WTC11 (cell line): ENCODE measurements around the gene ZMIZ1. TPM values are rescaled to one million over a fixed set of nuclear protein-coding genes. Genes with fewer than 3 reads are reported as not detected.

ENCODE experiments used
- ATAC-seq: fragments of 200-7000 bp; cut with Tn5 transposase; 2 replicates; pipeline ENCODE4 v1.10.0; 2021; ENCODE audit warnings: mild to moderate bottlenecking, moderate library complexity
- CTCF ChIA-PET: fragments of 300-600 bp; sonication (Branson Sonifier 250); formaldehyde crosslinking; loops from one replicate; lab custom pipeline; 2021; ENCODE audit warnings: antibody characterized with exemption; lab: Charles Lee
- POLR2A ChIA-PET: fragments of 350-600 bp; sonication (Branson Sonifier 250); formaldehyde crosslinking; loops from one replicate; lab custom pipeline; 2021; ENCODE audit warnings: antibody characterized with exemption; lab: Charles Lee
- DNase-seq: peaks from one replicate; pipeline ENCODE4 v3.0.0; 2021; ENCODE audit warnings: low spot score
- H3K27ac Mint-ChIP-seq: 2 replicates; pipeline ENCODE4 v1.8.0; 2021; ENCODE audit warnings: mixed read lengths
- H3K27me3 Mint-ChIP-seq: 2 replicates; pipeline ENCODE4 v1.8.0; 2021; ENCODE audit warnings: low read depth, mild to moderate bottlenecking, moderate library complexity, mixed read lengths
- H3K36me3 Mint-ChIP-seq: 2 replicates; pipeline ENCODE4 v1.8.0; 2021; ENCODE audit warnings: mixed read lengths
- H3K4me1 Mint-ChIP-seq: 2 replicates; pipeline ENCODE4 v1.8.0; 2022; ENCODE audit warnings: mixed read lengths
- H3K4me3 Mint-ChIP-seq: 2 replicates; pipeline ENCODE4 v1.8.0; 2021; ENCODE audit warnings: mild to moderate bottlenecking, moderate library complexity, mixed read lengths
- H3K9me3 Mint-ChIP-seq: 2 replicates; pipeline ENCODE4 v1.8.0; 2021; ENCODE audit warnings: mixed read lengths
- CREM ChIP-seq: sonication (generic); formaldehyde crosslinking; IDR thresholded peaks from 2 replicates; pipeline ENCODE4 v1.8.1; 2022; ENCODE audit warnings: mild to moderate bottlenecking, missing genetic modification reagents, moderate library complexity
- ETV6 ChIP-seq: sonication (generic); formaldehyde crosslinking; IDR thresholded peaks from 2 replicates; pipeline ENCODE4 v1.8.1; 2022; ENCODE audit warnings: mild to moderate bottlenecking, missing genetic modification reagents
- ZNF263 ChIP-seq: sonication (generic); formaldehyde crosslinking; IDR thresholded peaks from 2 replicates; pipeline ENCODE4 v1.8.1; 2022; ENCODE audit warnings: low read depth, mild to moderate bottlenecking, moderate library complexity, missing genetic modification reagents
- total RNA-seq: library from RNA; stranded (reverse); gene quantifications from 3 replicates; pipeline ENCODE4 v1.2.3, GENCODE V29; 2021
- TF ChIP-seq, protein P1 (sequence below): sonication (generic); formaldehyde crosslinking; IDR thresholded peaks from 2 replicates; pipeline ENCODE4 v1.8.1; 2023; ENCODE audit warnings: mild to moderate bottlenecking, moderate library complexity, missing genetic modification reagents
- TF ChIP-seq, protein P2 (sequence below): sonication (generic); formaldehyde crosslinking; IDR thresholded peaks from 2 replicates; pipeline ENCODE4 v1.8.1; 2023; ENCODE audit warnings: mild to moderate bottlenecking, missing genetic modification reagents, moderate library complexity
- TF ChIP-seq, protein P3 (sequence below): fragments of 200-600 bp; IDR thresholded peaks from 2 replicates; pipeline ENCODE4 v1.8.0; 2022; ENCODE audit warnings: antibody characterized with exemption
- TF ChIP-seq, protein P4 (sequence below): sonication (generic); formaldehyde crosslinking; IDR thresholded peaks from 2 replicates; pipeline ENCODE4 v1.8.1; 2023; ENCODE audit warnings: mild to moderate bottlenecking, missing genetic modification reagents
- TF ChIP-seq, protein P5 (sequence below): sonication (generic); formaldehyde crosslinking; IDR thresholded peaks from 2 replicates; pipeline ENCODE4 v1.8.1; 2022; ENCODE audit warnings: low read depth, missing genetic modification reagents, borderline replicate concordance
- TF ChIP-seq, protein P6 (sequence below): sonication (generic); formaldehyde crosslinking; IDR thresholded peaks from 2 replicates; pipeline ENCODE4 v1.8.1; 2022; ENCODE audit warnings: mild to moderate bottlenecking, moderate library complexity, missing genetic modification reagents
- TF ChIP-seq, protein P7 (sequence below): sonication (generic); formaldehyde crosslinking; IDR thresholded peaks from 2 replicates; pipeline ENCODE4 v1.8.0; 2022; ENCODE audit warnings: mild to moderate bottlenecking, missing genetic modification reagents
- TF ChIP-seq, protein P8 (sequence below): fragments of 250-450 bp; sonication (Bioruptor Pico); IDR thresholded peaks from 2 replicates; pipeline ENCODE4 v1.9.0; 2021; ENCODE audit warnings: moderate library complexity, mild to moderate bottlenecking, inconsistent platforms, borderline replicate concordance

Gene ZMIZ1
- total RNA-seq, 1 experiment from 2014 or later: 44.4 TPM

DNA sequence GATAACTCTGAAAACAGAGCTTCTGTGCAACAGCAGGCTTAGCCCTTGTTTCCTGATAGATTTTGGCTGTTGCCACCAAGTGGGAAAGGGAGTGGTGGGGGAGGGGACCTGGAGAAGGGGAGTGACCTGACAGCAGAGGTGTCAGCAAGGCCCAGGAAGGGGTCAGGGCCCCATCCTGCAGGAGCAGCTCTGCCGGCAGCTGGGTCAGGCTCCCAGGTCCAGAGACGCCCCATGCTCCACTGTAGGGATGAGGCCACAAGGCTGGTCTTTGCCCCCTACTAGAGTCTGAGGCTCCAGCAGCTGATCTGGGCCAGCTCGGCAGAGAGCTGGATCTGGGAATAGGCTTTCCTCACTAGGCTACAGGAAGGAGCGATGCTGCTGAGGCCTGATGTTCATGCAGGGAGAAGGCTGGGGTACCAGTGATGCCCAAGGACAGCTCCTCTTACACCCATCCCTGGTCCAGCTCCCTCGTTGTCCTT is 44.0 kb upstream of the ZMIZ1 start:
- POLR2A ChIA-PET: no interaction called here
- no peak overlapping the region for H3K27ac Mint-ChIP-seq
- CTCF ChIA-PET: interaction anchor here (0.8 to 1.4 kb wide), 2 partner anchors 27 to 170 kb away, joined by 3 read pairs; no protein-coding TSS in a partner anchor

More for the DNA sequence above, 44.0 kb upstream of the ZMIZ1 start:
- Mint-ChIP-seq H3K4me3 (no peak overlapping the region), H3K4me1 (peaks cover 11% of the 10 kb centered on the region)
- TF ChIP-seq, protein P1, sequence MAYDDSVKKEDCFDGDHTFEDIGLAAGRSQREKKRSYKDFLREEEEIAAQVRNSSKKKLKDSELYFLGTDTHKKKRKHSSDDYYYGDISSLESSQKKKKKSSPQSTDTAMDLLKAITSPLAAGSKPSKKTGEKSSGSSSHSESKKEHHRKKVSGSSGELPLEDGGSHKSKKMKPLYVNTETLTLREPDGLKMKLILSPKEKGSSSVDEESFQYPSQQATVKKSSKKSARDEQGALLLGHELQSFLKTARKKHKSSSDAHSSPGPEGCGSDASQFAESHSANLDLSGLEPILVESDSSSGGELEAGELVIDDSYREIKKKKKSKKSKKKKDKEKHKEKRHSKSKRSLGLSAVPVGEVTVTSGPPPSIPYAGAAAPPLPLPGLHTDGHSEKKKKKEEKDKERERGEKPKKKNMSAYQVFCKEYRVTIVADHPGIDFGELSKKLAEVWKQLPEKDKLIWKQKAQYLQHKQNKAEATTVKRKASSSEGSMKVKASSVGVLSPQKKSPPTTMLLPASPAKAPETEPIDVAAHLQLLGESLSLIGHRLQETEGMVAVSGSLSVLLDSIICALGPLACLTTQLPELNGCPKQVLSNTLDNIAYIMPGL (CRISPR knock-in tag): no peak
- TF ChIP-seq, protein P2, sequence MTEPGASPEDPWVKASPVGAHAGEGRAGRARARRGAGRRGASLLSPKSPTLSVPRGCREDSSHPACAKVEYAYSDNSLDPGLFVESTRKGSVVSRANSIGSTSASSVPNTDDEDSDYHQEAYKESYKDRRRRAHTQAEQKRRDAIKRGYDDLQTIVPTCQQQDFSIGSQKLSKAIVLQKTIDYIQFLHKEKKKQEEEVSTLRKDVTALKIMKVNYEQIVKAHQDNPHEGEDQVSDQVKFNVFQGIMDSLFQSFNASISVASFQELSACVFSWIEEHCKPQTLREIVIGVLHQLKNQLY (CRISPR knock-in tag): no peak
- no peak for TF ChIP-seq ETV6 (CRISPR knock-in tag)
- TF ChIP-seq, protein P3, sequence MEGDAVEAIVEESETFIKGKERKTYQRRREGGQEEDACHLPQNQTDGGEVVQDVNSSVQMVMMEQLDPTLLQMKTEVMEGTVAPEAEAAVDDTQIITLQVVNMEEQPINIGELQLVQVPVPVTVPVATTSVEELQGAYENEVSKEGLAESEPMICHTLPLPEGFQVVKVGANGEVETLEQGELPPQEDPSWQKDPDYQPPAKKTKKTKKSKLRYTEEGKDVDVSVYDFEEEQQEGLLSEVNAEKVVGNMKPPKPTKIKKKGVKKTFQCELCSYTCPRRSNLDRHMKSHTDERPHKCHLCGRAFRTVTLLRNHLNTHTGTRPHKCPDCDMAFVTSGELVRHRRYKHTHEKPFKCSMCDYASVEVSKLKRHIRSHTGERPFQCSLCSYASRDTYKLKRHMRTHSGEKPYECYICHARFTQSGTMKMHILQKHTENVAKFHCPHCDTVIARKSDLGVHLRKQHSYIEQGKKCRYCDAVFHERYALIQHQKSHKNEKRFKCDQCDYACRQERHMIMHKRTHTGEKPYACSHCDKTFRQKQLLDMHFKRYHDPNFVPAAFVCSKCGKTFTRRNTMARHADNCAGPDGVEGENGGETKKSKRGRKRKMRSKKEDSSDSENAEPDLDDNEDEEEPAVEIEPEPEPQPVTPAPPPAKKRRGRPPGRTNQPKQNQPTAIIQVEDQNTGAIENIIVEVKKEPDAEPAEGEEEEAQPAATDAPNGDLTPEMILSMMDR: no peak
- no peak for TF ChIP-seq ZNF263 (CRISPR knock-in tag)
- TF ChIP-seq, protein P4, sequence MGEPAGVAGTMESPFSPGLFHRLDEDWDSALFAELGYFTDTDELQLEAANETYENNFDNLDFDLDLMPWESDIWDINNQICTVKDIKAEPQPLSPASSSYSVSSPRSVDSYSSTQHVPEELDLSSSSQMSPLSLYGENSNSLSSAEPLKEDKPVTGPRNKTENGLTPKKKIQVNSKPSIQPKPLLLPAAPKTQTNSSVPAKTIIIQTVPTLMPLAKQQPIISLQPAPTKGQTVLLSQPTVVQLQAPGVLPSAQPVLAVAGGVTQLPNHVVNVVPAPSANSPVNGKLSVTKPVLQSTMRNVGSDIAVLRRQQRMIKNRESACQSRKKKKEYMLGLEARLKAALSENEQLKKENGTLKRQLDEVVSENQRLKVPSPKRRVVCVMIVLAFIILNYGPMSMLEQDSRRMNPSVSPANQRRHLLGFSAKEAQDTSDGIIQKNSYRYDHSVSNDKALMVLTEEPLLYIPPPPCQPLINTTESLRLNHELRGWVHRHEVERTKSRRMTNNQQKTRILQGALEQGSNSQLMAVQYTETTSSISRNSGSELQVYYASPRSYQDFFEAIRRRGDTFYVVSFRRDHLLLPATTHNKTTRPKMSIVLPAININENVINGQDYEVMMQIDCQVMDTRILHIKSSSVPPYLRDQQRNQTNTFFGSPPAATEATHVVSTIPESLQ (CRISPR knock-in tag): no peak
- TF ChIP-seq, protein P5, sequence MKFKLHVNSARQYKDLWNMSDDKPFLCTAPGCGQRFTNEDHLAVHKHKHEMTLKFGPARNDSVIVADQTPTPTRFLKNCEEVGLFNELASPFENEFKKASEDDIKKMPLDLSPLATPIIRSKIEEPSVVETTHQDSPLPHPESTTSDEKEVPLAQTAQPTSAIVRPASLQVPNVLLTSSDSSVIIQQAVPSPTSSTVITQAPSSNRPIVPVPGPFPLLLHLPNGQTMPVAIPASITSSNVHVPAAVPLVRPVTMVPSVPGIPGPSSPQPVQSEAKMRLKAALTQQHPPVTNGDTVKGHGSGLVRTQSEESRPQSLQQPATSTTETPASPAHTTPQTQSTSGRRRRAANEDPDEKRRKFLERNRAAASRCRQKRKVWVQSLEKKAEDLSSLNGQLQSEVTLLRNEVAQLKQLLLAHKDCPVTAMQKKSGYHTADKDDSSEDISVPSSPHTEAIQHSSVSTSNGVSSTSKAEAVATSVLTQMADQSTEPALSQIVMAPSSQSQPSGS (CRISPR knock-in tag): no peak
- TF ChIP-seq, protein P6, sequence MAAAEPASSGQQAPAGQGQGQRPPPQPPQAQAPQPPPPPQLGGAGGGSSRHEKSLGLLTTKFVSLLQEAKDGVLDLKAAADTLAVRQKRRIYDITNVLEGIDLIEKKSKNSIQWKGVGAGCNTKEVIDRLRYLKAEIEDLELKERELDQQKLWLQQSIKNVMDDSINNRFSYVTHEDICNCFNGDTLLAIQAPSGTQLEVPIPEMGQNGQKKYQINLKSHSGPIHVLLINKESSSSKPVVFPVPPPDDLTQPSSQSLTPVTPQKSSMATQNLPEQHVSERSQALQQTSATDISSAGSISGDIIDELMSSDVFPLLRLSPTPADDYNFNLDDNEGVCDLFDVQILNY (CRISPR knock-in tag): no peak
- TF ChIP-seq, protein P7, sequence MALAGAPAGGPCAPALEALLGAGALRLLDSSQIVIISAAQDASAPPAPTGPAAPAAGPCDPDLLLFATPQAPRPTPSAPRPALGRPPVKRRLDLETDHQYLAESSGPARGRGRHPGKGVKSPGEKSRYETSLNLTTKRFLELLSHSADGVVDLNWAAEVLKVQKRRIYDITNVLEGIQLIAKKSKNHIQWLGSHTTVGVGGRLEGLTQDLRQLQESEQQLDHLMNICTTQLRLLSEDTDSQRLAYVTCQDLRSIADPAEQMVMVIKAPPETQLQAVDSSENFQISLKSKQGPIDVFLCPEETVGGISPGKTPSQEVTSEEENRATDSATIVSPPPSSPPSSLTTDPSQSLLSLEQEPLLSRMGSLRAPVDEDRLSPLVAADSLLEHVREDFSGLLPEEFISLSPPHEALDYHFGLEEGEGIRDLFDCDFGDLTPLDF: no peak
- TF ChIP-seq CREM: no peak
- TF ChIP-seq, protein P8, sequence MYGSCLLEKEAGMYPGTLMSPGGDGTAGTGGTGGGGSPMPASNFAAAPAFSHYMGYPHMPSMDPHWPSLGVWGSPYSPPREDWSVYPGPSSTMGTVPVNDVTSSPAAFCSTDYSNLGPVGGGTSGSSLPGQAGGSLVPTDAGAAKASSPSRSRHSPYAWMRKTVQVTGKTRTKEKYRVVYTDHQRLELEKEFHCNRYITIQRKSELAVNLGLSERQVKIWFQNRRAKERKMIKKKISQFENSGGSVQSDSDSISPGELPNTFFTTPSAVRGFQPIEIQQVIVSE (CRISPR knock-in tag): no peak
- TF ChIP-seq, all 79 proteins: peak for 0
- no peak; the same call in 1 of the 2 replicates for ATAC-seq
- no peak for DNase-seq
- Mint-ChIP-seq H3K9me3 (no peaks in the 10 kb centered on the region), H3K36me3 (no peaks in the 10 kb centered on the region), H3K27me3 (no peaks in the 10 kb centered on the region; the same call in 1 of the 2 replicates)
